GM08714 (cell line): ENCODE results near the gene BAZ1B.
"Not testable (repeated sequence)": the region's sequence is repeated elsewhere in the genome, so short reads cannot be mapped to it uniquely, and the experiment has no call there.

ENCODE experiments used
- H3K4me3 ChIP-seq: fragments of 200-500 bp; sonication (Bioruptor generic); 2 replicates; pipeline ENCODE4 v1.5.1; 2014; ENCODE audit warnings: mild to moderate bottlenecking, low read length, inconsistent platforms
- ZNF274 ChIP-seq: IDR thresholded peaks from 2 replicates; pipeline ENCODE4 v1.6.1; 2012; ENCODE audit warnings: mild to moderate bottlenecking, low read depth, low read length

BAZ1B gene

GRCh38 chr7:73556208-73557107, 34.4 kb upstream of the BAZ1B start:
- H3K4me3 ChIP-seq, result peak overlapping the region; percentile 92
- TF ChIP-seq ZNF274, result no peak

- TF ChIP-seq ZNF274, result no peak
- peak overlapping the region; percentile 92; the same call in 1 of the 2 replicates for H3K4me3 ChIP-seq
Observed at GRCh38 chr7:73555411-73555982, 33.4 kb upstream of the BAZ1B start.

GRCh38 chr7:73550093-73550492, 28.0 kb upstream of the BAZ1B start:
- not testable (repeated sequence) for H3K4me3 ChIP-seq

- TF ChIP-seq ZNF274, result no peak
- H3K4me3 ChIP-seq, result no peak overlapping the region
Observed at GRCh38 chr7:73549176-73549575, 27.1 kb upstream of the BAZ1B start.

GRCh38 chr7:73547841-73548240, 25.7 kb upstream of the BAZ1B start:
- no peak overlapping the region for H3K4me3 ChIP-seq
- no peak for TF ChIP-seq ZNF274

GRCh38 chr7:73544678-73545077, 22.6 kb upstream of the BAZ1B start:
- no peak overlapping the region for H3K4me3 ChIP-seq
- no peak for TF ChIP-seq ZNF274

GRCh38 chr7:73541722-73542121, 19.6 kb upstream of the BAZ1B start:
- TF ChIP-seq ZNF274, result no peak
- H3K4me3 ChIP-seq, result no peak overlapping the region

GRCh38 chr7:73539709-73540108, 17.6 kb upstream of the BAZ1B start:
- no peak for TF ChIP-seq ZNF274
- H3K4me3 ChIP-seq, result no peak overlapping the region

GRCh38 chr7:73538510-73538909, 16.4 kb upstream of the BAZ1B start:
- not testable (repeated sequence) for H3K4me3 ChIP-seq

GRCh38 chr7:73537051-73537450, 15.0 kb upstream of the BAZ1B start:
- TF ChIP-seq ZNF274, result no peak
- H3K4me3 ChIP-seq, result no peak overlapping the region

- TF ChIP-seq ZNF274, result no peak
- H3K4me3 ChIP-seq, result no peak overlapping the region
Observed at GRCh38 chr7:73536479-73536878, 14.4 kb upstream of the BAZ1B start.

GRCh38 chr7:73535918-73536317, 13.8 kb upstream of the BAZ1B start:
- H3K4me3 ChIP-seq, result not testable (repeated sequence)

- no peak overlapping the region for H3K4me3 ChIP-seq
Observed at GRCh38 chr7:73533742-73534141, 11.6 kb upstream of the BAZ1B start.

GRCh38 chr7:73532224-73532623, 10.1 kb upstream of the BAZ1B start:
- H3K4me3 ChIP-seq, result no peak overlapping the region
- TF ChIP-seq ZNF274, result no peak

More at GRCh38 chr7:73533742-73534141, 11.6 kb upstream of the BAZ1B start:
- no peak for TF ChIP-seq ZNF274

- TF ChIP-seq ZNF274, result no peak
- no peak overlapping the region for H3K4me3 ChIP-seq
Observed at GRCh38 chr7:73530800-73531199, 8.7 kb upstream of the BAZ1B start.
